Tibial nerve (tissue), 4 donors: ENCODE results near the gene CUTA.

Source experiments
- CTCF ChIP-seq, 5 experiments: fragments of 200-600 bp in 3 of 5; fragments of 450-650 bp in 2 of 5; sonication (generic) in 3 of 5; IDR thresholded peaks; one replicate each; pipeline ENCODE4 v1.5.1; 2016 to 2019; ENCODE audit warnings: antibody characterized with exemption in 5 of 5, mild to moderate bottlenecking in 3 of 5, moderate library complexity in 2 of 5
- EP300 ChIP-seq, 2 donors: sonication (generic); formaldehyde crosslinking; IDR thresholded peaks; one replicate each; pipeline ENCODE4 v1.6.1; 2017; ENCODE audit warnings: antibody characterized with exemption in 2 of 2, mild to moderate bottlenecking in 1 of 2
- POLR2A ChIP-seq, 2 donors: fragments of 450-650 bp; IDR thresholded peaks; one replicate each; pipeline ENCODE4 v1.6.1; 2017; ENCODE audit warnings: antibody characterized with exemption in 2 of 2, mild to moderate bottlenecking in 2 of 2, moderate library complexity in 2 of 2

- TF ChIP-seq CTCF (IDR thresholded peaks at IDR 0.05) = no peak
- TF ChIP-seq EP300 (IDR thresholded peaks at IDR 0.05) = no peak
- TF ChIP-seq POLR2A (IDR thresholded peaks at IDR 0.05) = no peak
Observed at GRCh38 chr6:33416386-33417127, 1.4 kb downstream of the CUTA start.
